ENCODE data around the gene FAM228B. TPM values are rescaled to one million over a fixed set of nuclear protein-coding genes. Genes with fewer than 3 reads are reported as not detected.
A peak's percentile ranks its signal among the peaks of the same experiment; 100 is the strongest.

FAM228B gene
- total and polyA plus RNA-seq, 9 of the 15 experiments (the other 6 are each of a cell fraction or from before 2014, with no cell fraction given), result 1.1 to 3.7 (median 2.6) TPM

- TF ChIP-seq, protein P1, sequence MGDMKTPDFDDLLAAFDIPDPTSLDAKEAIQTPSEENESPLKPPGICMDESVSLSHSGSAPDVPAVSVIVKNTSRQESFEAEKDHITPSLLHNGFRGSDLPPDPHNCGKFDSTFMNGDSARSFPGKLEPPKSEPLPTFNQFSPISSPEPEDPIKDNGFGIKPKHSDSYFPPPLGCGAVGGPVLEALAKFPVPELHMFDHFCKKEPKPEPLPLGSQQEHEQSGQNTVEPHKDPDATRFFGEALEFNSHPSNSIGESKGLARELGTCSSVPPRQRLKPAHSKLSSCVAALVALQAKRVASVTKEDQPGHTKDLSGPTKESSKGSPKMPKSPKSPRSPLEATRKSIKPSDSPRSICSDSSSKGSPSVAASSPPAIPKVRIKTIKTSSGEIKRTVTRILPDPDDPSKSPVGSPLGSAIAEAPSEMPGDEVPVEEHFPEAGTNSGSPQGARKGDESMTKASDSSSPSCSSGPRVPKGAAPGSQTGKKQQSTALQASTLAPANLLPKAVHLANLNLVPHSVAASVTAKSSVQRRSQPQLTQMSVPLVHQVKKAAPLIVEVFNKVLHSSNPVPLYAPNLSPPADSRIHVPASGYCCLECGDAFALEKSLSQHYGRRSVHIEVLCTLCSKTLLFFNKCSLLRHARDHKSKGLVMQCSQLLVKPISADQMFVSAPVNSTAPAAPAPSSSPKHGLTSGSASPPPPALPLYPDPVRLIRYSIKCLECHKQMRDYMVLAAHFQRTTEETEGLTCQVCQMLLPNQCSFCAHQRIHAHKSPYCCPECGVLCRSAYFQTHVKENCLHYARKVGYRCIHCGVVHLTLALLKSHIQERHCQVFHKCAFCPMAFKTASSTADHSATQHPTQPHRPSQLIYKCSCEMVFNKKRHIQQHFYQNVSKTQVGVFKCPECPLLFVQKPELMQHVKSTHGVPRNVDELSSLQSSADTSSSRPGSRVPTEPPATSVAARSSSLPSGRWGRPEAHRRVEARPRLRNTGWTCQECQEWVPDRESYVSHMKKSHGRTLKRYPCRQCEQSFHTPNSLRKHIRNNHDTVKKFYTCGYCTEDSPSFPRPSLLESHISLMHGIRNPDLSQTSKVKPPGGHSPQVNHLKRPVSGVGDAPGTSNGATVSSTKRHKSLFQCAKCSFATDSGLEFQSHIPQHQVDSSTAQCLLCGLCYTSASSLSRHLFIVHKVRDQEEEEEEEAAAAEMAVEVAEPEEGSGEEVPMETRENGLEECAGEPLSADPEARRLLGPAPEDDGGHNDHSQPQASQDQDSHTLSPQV (IDR thresholded peaks at IDR 0.05), result no peak; the same call in 1 of the 2 replicates
- TF ChIP-seq, protein P2, sequence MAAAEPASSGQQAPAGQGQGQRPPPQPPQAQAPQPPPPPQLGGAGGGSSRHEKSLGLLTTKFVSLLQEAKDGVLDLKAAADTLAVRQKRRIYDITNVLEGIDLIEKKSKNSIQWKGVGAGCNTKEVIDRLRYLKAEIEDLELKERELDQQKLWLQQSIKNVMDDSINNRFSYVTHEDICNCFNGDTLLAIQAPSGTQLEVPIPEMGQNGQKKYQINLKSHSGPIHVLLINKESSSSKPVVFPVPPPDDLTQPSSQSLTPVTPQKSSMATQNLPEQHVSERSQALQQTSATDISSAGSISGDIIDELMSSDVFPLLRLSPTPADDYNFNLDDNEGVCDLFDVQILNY (CRISPR knock-in tag; IDR thresholded peaks at IDR 0.05), result no peak
- TF ChIP-seq HOMEZ (CRISPR knock-in tag; IDR thresholded peaks at IDR 0.05) (no peak), CLOCK (CRISPR knock-in tag; IDR thresholded peaks at IDR 0.05; ENCODE audit: borderline replicate concordance) (no peak), NUFIP1 (IDR thresholded peaks at IDR 0.05; ENCODE audit: partially characterized antibody) (no peak), ZNF121 (CRISPR knock-in tag; conservative IDR thresholded peaks at IDR 0.05) (no peak), NCOA6 (IDR thresholded peaks at IDR 0.05) (no peak), BMI1 (IDR thresholded peaks at IDR 0.05; ENCODE audit: low read length) (no peak), KLF6 (CRISPR knock-in tag; IDR thresholded peaks at IDR 0.05; ENCODE audit: borderline replicate concordance) (no peak), EHMT2 (IDR thresholded peaks at IDR 0.05) (no peak), PHB2 (IDR thresholded peaks at IDR 0.05; ENCODE audit: low read depth) (no peak), FOXP1 (CRISPR knock-in tag; IDR thresholded peaks at IDR 0.05) (peak; percentile 51; the same call in 1 of the 2 replicates), ZNF695 (CRISPR knock-in tag; IDR thresholded peaks at IDR 0.05) (no peak)
- TF ChIP-seq, protein P3, sequence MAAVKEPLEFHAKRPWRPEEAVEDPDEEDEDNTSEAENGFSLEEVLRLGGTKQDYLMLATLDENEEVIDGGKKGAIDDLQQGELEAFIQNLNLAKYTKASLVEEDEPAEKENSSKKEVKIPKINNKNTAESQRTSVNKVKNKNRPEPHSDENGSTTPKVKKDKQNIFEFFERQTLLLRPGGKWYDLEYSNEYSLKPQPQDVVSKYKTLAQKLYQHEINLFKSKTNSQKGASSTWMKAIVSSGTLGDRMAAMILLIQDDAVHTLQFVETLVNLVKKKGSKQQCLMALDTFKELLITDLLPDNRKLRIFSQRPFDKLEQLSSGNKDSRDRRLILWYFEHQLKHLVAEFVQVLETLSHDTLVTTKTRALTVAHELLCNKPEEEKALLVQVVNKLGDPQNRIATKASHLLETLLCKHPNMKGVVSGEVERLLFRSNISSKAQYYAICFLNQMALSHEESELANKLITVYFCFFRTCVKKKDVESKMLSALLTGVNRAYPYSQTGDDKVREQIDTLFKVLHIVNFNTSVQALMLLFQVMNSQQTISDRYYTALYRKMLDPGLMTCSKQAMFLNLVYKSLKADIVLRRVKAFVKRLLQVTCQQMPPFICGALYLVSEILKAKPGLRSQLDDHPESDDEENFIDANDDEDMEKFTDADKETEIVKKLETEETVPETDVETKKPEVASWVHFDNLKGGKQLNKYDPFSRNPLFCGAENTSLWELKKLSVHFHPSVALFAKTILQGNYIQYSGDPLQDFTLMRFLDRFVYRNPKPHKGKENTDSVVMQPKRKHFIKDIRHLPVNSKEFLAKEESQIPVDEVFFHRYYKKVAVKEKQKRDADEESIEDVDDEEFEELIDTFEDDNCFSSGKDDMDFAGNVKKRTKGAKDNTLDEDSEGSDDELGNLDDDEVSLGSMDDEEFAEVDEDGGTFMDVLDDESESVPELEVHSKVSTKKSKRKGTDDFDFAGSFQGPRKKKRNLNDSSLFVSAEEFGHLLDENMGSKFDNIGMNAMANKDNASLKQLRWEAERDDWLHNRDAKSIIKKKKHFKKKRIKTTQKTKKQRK (IDR thresholded peaks at IDR 0.05; ENCODE audit: borderline replicate concordance, low read depth, low read length), result no peak
Observed at GRCh38 chr2:24083567-24084385, 39.5 kb upstream of the FAM228B start (continued).
